NCI-H1105 (cell line): Measurements from ENCODE around the gene ENPP4.
"Not testable (repeated sequence)": the region's sequence is repeated elsewhere in the genome, so short reads cannot be mapped to it uniquely, and the experiment has no call there.

Source experiments
- DNase-seq: peaks from one replicate; lab custom pipeline; 2025; lab: John Stamatoyannopoulos, UW

Gene ENPP4, protein sequence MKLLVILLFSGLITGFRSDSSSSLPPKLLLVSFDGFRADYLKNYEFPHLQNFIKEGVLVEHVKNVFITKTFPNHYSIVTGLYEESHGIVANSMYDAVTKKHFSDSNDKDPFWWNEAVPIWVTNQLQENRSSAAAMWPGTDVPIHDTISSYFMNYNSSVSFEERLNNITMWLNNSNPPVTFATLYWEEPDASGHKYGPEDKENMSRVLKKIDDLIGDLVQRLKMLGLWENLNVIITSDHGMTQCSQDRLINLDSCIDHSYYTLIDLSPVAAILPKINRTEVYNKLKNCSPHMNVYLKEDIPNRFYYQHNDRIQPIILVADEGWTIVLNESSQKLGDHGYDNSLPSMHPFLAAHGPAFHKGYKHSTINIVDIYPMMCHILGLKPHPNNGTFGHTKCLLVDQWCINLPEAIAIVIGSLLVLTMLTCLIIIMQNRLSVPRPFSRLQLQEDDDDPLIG

DNA sequence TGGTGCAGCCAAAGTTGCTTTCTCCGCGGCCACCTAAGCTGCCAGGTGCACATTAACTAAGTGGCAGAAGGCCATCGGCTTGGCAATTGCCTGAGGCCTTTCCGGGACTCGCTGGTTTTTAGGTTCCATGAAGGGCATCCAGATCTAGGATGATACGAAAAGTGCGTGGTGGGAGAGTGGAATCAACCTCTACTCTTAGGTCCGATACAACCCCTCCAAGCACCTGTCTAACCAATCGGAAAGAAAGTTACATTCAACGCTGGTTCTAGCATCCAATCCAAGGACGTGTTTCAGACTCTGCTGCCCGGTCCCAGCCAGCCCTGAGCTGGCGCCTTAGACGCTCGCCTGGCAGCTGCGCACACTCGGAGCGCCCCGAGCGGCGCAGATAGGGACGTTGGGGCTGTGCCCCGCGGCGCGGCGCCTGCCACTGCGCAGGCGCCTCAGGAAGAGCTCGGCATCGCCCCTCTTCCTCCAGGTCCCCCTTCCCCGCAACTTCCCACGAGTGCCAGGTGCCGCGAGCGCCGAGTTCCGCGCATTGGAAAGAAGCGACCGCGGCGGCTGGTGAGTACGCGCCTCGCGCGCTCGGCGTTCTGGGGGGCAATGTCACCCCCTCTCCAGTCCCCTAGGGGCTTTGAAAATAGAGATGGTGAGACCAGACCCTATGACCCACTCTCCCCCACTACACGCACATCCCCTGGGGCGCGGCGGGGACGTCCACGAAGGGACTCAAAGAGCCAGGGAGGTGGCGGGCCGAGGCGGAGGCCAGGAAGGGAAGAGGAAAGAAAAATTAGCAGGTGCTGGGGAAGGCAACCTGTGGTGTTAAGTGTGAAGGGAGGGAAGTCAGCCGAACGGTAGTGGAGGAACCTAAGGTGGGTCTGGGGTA lies at the start of gene ENPP4:
TSS of gene ENPP4 (plus strand) at position 361 of the 883 bp plus-strand sequence. CDS start 9,595 bp downstream, outside the sequence.
- peak; percentile 88 for DNase-seq

GRCh38 chr6:46080111-46080510 lies 49.7 kb upstream of the ENPP4 start:
- DNase-seq, result no peak

DNA sequence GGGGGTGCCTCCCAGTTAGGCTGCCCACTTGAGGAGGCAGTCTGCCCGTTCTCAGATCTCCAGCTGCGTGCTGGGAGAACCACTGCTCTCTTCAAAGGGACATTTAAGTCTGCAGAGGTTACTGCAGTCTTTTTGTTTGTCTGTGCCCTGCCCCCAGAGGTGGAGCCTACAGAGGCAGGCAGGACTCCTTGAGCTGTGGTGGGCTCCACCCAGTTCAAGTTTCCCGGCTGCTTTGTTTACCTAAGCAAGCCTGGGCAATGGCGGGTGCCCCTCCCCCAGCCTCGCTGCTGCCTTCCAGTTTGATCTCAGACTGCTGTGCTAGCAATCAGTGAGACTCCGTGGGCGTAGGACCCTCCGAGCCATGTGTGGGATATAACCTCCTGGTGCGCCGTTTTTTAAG lies 44.1 kb upstream of the ENPP4 start:
- not testable (repeated sequence) for DNase-seq

DNA sequence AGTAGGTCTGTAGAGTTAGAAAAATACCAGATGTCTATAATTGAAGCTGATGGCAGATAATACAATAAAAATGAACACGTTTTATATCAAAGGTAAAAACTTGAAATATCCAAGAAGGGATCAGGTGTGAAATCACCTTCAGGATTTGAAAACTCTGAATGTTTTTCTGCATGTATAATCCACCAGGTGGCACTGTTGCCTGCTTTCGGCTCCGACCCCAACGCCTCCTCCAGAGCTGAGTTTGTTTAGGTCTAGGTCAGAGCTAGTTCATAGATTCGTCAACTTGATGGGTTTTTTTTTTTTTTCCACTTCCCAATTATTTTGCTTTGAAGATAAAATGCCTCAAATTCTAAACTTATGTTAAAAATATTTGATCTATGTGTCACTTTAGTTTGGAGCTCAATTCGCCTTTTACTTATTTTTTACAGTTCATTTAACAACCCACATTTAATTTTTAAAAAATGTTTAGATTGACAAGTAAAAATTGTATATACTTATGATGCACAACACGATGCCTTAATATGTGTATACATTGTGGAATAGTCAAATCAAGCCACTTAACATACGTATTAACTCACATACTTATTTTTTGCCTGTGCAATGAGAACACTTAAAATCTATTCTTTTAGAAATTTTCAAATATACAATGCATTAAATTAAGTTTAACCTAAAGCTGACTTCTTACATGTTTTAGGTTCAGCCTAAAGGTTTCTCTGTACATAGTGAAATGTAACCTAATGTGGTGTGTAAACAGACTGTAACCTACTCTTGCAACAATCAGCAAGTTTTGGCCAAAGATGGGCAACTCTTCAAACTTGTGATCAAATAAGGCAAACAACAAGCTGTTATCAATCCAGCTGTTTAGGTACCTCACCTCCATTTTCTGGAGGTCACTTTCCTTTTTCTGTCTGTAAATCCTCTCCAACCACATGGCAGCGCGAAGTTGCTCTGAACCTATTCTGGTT lies 39.4 kb upstream of the ENPP4 start:
- peak; percentile 62 for DNase-seq

DNA sequence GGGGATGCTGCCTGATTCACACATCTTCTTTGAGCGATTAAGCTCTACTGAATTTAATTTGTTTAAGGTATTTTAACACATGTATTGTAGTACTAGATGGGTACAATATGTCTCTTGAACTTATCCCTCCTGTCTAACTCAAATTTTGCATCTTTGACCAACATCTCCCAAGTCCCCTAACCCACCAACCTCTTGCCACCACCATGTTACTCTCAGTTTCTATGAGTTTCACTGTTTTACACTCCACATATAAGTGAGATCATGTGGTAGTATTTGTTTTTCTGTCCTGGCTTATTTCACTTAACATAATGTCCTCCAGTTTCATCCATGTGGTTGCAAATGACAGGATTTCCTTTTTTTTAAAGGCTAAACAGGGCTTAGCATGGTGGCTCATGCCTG lies 38.7 kb upstream of the ENPP4 start:
- no peak for DNase-seq

DNA sequence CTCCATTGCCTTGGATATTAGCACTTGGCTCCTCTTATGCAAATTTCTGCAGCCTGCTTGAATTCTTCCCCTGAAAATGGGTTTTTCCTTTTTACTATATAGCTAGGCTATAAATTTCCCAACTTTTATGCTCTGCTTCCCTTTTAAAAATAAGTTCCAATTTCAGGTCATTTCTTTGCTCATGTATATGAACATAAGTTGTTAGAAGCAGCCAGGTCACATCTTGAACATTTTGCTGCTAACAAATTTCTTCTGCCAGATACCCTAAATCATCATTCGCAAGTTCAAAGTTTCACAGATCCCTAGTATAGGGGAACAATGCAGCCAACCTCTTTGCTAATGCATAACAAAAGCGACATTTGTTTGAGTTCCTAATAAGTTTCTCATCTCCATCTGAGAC lies 34.5 kb upstream of the ENPP4 start:
- no peak for DNase-seq

DNA sequence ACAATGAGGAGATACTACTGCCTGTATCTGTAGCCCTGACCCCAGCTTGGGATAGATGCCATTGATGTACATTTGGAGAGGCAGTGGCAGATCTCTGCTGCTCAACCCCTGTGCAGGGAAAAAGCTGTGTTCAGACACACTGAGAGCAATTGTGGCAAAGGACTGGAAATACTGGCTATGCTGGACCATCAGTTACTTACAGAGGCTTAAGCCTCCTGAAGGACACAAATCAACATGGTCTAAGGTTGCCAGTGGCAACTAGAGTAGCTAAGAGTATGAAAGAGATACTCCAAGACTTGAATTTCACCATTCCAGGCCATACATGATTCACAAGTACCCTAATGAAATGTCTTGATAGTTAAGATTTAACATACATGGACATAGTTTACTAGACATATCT lies 32.4 kb upstream of the ENPP4 start:
- no peak for DNase-seq

DNA sequence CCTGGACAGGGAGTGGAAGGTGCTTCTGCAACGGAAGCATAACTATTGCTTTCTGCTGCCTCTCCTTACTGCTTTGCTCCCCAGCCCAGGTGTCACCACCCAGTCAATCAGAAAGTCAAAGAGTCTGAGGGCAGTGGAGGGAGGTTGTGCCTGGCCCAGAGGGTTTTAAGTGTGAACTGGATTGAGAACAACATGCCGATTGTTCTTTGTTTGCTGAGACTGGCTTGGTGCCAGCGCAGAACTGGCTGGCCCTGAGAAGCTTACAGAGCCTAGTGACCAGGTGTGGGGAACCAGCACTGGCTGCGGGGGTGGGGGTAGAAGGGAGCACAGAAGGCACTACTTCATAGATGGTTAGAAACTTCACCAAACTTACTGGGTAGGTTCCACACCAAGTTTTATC lies 31.1 kb upstream of the ENPP4 start:
- peak; percentile 56 for DNase-seq

DNA sequence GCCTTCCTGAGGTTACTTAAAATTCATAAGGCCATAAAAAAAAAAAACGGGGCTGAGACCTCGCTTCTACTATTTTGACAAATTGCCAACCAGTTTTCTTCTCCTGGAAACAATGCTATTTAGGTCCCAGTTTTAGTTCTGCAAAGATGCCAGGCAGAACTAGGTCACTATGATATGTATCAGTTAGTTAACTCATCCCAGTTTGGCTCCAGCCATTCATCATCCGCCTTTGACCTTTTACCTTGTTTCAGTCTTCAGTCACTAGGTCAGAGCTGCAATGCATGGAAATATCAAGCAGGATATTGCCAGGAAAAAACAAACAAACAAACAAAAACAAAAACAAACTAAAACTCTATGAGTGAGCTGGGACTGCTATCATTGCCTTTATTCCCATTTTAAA lies 29.8 kb upstream of the ENPP4 start:
- DNase-seq, result no peak

DNA sequence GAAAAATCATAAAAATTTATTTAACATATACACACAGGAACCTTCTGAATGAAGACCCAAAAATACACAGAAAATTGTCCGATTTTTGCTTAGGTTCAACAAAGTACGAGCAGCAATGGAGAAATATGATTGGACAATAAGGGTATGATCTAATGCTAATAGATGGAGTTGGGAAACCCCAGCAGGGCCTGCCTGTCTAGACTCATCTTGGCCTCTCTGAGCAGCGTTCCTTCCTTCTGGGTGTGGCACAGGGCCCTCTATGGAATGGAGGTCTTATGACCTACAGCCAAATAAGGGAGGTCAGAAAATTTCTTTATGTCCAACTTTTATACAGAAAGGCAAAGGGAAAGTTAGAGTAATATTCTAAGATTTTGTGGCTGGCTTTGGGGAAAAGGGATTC lies 27.7 kb upstream of the ENPP4 start:
- no peak for DNase-seq

DNA sequence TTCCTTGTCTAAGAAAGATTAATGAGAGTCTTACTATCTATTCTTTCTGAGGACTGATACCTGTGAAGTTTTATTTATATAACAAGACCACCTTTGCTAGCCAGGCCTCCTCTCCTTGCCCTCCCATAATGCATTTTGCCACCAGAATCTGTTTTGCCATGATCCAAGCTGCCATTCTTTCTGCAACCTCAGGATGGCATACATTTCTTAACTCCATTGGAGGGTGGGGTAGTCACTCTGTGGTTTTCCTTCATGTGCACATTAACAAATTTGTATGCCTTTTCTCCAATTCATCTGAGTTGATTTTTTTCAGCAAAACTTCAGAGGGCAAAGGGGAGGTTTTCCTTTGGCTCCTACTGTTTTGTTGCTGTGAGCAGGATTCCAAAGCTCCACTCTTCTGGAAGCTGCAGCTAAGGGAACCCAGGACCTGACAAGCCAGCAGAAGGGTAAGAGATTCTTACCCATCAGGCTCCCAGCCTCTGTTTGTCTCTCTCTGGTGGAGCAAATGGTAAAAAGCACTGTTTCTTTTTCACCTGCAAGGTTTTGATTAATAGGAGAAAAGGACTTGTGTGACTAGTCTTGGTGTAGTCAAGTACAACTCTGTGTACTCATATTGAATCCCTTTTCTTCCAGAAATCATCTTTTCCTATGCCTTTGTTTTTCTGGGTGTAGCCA lies 26.2 kb upstream of the ENPP4 start:
- DNase-seq, result no peak

- DNase-seq, result no peak
Observed at GRCh38 chr6:46104209-46104608, 25.6 kb upstream of the ENPP4 start.

GRCh38 chr6:46105568-46105967 lies 24.2 kb upstream of the ENPP4 start:
- no peak for DNase-seq

GRCh38 chr6:46113370-46113769 lies 16.4 kb upstream of the ENPP4 start:
- DNase-seq, result peak; percentile 61

GRCh38 chr6:46115634-46116033 lies 14.2 kb upstream of the ENPP4 start:
- no peak for DNase-seq

DNA sequence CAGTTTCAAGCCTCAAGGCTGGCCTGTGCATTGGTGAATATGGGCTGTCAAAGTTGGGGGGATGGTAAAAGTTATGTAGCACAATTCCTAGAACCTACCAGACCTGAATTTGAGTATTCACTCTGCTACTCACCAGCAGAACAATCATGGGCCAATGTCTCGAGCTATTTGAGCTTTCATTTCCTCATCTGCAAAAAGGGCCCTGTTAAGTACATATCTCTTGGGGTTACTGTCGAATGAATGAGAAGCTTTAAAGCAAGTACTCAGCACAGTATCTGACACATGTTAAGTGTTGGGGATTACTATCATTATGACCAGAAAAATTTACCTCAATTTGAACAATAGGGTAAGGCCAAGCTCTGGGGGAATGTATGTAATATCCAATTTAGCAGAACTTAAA lies 13.5 kb upstream of the ENPP4 start:
- no peak for DNase-seq

DNA sequence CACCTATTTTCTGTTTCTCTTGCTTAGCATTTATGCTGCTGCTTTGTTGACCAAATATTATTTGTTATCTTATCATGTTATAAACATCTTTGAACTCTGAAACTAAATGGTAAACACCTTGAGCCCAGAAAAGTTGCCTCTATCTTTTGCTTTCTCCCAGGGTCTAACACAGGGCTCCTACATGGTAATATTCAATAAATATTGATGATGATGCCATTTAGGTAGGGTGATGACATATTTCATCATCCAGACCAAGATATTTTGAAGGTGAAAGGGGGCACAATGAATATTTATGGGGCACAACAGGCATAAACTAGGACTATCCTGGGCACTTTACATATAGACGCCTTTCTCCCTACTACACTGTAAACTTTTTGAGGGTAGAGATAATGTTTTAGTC lies 11.6 kb upstream of the ENPP4 start:
- no peak for DNase-seq

GRCh38 chr6:46118836-46119235 lies 11.0 kb upstream of the ENPP4 start:
- DNase-seq, result no peak

DNA sequence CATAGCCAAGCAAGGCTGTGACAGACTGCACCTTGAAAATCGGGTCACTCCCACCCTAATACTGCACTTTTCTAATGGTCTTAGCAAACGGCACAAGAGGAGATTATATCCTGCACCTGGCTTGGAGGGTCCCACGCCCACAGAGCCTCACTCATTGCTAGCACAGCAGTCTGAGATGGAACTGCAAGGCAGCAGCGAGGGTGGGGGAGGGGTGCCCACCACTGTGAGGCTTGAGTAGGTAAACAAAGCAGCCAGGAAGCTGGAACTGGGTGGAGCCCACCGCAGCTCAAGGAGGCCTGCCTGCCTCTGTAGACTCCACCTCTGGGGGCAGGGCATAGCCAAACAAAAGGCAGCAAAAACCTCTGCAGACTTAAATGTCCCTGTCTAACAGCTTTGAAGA lies 10.1 kb upstream of the ENPP4 start:
- DNase-seq, result not testable (repeated sequence)

- DNase-seq, result no peak
Observed at GRCh38 chr6:46128476-46128875, 1.3 kb upstream of the ENPP4 start.

DNA sequence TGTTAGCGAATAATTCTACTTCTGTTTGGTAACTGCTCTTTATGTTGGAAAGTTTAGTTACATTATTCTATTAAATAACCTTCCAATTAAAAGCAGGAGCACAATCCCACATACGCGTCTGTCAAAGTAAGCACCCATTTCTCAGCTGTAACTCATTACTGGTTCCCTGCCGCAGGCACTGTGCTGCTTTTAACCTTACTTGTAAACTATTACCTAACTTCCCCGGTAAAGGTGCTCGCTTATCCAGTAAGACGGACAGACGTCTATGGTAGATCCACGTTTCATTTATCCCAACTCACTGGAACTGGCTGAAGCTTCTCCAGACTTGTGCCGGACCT lies 529 bp upstream of the ENPP4 start:
- peak; percentile 6 for DNase-seq
